ENCODE data around the gene MIA3.

DNA sequence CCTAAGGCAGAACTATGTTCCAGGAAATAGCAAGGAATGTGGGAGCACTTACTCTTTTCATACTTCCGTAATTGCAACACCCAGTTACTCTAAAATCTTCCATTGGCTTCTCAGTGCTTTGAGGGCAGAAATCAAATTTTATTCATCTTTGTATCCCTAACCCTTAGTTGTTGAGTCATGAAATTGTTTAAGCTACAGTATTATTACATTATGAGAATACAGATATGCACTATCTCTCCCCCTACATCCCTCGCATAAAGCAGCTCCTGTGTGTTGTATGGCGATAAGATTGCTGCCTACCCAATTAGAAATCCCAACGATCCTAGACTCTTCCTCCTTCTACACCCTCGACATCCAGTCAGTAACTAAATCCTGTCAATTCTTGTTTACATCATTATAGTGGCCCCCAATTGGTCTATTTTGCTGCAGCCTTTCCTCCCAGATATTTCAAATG, 91.8 kb downstream of the MIA3 start:
- no peak for TF ChIP-seq CTCF (IDR thresholded peaks at IDR 0.05)
- TF ChIP-seq POLR2AphosphoS5 (IDR thresholded peaks at IDR 0.05; ENCODE audit: insufficient read depth in 1 of 2, low read depth in 1 of 2), result no peak
